ENCODE data around the gene MIS18BP1.
A peak's percentile ranks its signal among the peaks of the same experiment; 100 is the strongest.
"Not testable (repeated sequence)": the region's sequence is repeated elsewhere in the genome, so short reads cannot be mapped to it uniquely, and the experiment has no call there.

MIS18BP1 gene

DNA sequence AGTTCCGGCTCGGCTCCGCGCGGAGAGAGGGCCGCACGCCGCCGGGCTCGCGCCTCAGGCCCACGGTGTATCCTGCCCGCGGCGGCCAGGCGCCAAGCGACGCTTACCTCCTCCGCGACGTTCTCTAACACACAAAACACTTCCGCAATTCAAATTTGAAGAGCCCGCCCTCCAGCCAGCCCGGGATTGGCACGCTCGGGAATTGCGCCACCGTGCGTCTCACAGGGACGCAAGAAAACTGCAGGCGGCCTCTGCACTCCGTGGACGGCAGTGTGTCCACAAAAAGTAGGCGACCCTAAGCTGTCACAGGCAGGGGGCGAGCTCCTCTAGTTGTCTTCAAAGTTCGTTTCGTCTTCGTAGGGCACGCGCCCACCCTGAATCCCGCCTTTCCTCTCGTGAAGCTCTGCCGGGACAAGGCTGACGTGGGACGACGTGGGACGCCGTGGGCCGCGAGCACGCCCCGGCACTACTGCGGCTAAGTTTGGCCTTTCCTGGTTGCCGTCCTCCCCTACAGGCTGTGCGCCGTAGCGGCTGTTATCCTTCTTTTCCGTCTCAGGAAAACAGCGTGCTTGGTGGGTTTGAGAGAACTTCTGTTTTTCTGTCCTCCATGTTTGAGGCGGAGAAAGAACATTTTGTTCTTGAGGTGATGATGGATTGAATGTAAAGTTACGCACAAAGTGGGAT, at the start of gene MIS18BP1:
TSS of gene MIS18BP1 (minus strand) at position 133 of the 684 bp plus-strand sequence. CDS start 5,916 bp downstream, outside the sequence.
- peak; percentile 83 to 92 for DNase-seq (ENCODE audit: low read depth in 2 of 2)

DNA sequence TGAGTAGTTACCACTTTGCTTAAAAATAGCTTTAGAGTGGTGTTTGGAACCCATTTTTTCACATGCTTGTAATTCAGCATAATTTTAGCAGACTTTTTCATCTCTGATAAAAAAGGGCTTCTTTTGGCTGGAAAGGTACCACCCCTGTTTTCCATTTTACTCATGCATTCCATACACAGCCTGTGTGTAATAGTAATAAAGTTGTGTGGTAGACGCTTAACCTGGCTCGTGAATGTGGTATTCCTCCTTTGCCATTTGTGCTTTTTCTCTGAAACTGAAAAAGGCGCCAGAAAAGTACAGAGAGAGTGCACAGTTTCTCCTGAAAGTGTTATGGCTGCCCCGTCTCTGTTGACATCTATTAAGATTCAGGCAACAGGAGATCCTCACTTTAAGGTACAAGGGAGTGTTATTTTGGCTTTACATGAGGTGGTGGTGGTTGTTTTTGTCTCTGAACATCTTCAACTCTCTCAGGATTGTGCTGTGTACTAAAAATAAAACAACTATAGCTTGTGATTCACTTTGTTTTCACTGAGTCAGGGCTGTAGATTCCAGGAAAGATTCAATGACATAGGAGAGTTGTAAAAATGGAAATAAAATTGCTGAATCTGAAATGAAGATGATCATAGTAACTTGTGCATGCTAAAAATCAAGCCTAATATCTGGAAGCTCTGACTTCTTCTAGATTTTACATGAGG, 45.6 kb upstream of the MIS18BP1 start:
- no peak for DNase-seq (ENCODE audit: low read depth in 2 of 2)

DNA sequence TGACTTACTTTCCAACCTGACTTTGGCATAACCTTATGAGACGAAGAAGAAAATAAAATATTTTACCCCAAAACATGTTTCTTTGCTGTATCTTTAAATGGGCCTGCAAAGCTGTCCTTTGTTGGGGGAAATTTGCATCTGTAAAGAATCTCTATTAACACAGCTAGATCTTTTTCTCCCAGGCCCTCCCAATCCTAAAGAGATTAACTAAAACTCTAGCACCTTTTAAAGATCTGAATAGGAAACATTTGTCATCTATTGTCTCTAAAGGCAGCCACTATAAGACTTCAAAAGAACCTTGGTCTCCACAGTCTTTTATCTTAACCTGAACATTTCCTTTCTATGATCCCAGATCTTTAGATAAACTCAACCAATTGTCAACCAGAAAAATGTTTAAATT, 41.8 kb upstream of the MIS18BP1 start:
- DNase-seq (ENCODE audit: low read depth in 2 of 2): not testable (repeated sequence)

DNA sequence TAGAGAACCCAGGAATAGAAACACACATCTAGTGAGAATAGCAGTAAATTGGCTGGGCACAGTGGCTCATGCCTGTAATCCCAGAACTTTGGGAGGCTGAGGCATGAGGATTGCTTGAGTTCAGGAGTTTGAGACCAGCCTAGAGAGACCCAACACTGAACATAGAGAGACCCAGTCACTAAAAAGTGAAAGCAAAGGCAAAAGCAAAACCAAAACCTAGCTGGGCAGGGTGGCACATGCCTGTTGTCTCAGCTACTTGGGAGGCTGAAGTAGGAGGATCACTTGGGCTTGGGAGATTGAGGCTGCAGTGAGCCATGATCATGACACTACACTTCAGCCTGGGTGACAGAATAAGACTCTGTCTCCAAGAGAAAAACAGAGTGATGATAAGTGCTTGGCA, 37.5 kb upstream of the MIS18BP1 start:
- DNase-seq (ENCODE audit: low read depth in 2 of 2): no peak

DNA sequence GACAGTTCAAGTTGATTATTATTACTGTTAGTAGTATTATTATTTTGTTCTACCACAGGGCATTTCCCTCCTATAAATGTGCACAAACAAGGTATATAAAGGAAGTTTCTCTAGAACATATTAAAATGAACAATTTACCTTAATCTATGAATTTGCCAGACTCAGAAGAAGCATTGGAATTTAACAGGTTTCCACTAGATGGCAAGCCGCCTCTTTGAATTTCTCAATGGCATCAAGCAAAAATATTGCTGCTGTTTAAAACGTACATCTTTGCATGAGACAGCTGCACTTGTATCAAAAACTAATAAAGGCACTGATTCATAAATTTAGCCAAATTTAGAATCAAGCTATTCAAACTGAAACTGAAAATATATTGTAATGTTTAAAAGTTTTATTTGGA, 34.6 kb upstream of the MIS18BP1 start:
- DNase-seq (ENCODE audit: low read depth in 2 of 2): no peak

DNA sequence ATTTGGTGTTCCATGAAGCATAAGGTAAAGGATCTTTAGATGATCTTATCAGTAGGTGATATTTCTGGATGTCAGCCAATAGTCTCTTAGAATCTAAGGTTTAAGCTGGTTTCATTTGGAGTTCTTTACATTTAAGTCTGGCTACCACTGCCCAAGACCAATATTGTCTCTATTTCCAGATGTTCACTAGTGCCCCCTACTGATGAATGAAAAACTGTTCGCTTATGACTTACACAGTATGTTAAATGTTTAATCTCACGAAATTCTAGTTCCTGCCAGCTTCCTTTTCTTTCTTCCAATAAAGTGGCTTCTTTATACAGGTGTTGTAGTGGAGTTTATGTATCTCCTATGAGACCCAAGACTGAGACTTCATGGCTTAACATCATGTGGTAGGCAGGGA, 31.8 kb upstream of the MIS18BP1 start:
- no peak for DNase-seq (ENCODE audit: low read depth in 2 of 2)

DNA sequence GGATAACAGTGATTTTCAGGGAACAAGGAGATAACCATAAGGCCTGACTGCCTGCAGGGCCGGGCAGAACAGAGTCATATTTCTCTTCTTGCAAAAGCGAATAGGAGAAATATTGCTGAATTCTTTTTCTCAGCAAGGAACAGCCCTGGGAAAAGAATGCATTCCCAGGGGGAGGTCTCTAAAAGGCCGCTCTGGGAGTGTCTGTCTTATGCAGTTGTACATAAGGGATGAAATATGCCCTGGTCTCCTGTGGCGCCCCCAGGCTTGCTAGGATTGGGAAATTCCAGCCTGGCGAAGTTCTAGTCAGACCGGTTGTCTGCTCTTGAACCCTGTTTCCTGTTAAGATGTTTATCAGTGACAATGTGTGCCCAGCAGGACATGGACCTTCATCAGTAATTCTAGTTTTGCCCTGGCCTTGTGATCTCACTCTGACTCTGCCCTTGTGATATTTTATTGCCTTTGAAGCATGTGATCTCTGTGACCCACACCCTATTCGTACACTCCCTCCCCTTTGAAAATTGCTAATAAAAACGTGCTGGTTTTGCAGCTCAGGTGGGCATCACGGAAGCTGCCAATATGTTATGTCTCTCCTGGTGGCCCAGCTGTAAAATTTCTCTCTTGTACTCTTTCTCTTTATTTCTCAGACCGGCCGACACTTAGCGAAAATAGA, 28.9 kb upstream of the MIS18BP1 start:
- DNase-seq (ENCODE audit: low read depth in 2 of 2): not testable (repeated sequence)

DNA sequence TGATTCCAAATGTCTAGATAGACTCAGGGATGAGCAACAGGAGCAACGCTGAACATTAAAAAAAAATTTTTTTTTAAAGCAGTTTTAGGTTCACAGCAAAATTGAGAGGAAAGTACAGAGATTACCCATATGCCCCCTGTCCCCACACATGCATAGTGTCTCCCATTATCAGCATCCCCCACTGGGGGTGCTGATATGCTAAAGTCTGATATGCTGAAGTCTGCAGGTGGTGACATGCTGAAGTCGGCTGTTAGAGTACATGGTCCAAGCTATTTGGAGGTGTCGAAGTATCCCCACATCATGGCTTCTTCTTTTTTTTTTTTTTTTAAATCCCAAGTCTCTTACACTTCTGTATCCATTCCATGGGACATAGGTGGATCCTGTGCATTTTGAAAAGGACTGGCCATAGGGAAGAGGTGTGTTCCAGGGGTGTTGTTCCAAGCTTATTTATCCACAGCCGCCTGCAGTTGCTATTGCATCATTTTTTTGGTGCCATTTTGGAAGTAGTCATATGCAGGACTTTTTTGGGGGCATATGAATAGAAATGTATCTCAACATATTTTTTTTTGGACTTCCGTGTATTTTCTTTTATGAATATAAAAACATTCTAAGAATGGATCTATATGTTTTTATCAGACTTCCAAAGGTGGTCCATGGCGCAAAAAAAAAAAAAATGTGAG, 19.0 kb upstream of the MIS18BP1 start:
- no peak for DNase-seq (ENCODE audit: low read depth in 2 of 2)

DNA sequence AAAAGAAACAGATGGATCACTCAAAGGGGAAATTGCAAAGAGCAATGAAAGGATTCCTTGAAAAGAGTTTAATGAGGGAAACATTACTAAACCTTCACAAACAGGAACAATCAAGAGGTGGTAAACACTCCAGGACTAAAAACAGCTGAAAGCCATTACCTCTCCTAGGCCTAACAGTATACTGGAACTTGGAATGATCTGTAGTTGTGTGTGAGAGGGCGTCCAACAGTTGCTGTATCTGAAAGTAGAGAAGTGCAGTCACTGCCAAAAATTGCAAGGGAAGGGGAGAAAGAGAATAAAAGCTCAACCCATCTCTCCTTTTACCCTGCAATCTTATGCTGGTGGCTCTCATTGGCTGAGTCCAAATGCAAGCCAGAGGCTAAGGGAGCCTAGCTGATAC, 17.0 kb upstream of the MIS18BP1 start:
- no peak for DNase-seq (ENCODE audit: low read depth in 2 of 2)

DNA sequence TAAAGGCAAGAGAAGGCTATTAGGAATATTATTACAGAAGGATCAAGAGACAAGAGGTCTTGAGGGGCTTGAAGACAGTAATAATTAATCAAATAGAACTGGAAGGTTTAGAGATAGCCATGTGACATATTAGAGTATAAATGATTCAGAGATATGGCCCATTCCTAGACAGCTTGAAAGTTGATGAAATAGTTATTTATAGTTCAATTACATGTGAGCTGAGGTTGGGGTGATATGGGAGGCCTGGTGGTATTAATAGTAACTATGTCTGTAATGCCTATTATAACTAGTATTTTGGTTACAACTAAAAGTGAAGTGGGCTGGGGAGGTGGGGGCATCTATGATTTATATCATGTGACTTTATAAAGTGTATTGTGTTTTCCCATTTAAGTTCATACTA, 14.1 kb upstream of the MIS18BP1 start:
- DNase-seq (ENCODE audit: low read depth in 2 of 2): no peak

DNA sequence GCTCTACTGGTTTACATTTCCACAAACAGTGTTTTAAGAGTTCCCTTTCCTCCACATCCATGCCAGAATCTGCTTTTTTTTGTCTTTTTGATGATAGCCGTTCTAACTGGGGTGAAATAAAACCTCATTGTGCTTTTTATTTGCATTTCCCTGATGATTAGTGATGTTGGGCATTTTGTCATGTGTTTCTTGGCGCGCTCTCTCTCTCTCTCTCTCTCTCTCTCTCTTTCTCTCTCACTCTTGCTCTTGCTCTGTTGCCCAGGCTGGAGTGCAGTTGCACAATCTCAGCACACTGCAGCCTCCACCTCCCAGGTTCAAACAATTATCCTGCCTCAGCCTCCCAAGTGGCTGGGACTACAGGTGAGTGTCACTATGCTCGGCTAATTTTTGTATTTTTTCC, 9.6 kb upstream of the MIS18BP1 start:
- no peak for DNase-seq (ENCODE audit: low read depth in 2 of 2)

DNA sequence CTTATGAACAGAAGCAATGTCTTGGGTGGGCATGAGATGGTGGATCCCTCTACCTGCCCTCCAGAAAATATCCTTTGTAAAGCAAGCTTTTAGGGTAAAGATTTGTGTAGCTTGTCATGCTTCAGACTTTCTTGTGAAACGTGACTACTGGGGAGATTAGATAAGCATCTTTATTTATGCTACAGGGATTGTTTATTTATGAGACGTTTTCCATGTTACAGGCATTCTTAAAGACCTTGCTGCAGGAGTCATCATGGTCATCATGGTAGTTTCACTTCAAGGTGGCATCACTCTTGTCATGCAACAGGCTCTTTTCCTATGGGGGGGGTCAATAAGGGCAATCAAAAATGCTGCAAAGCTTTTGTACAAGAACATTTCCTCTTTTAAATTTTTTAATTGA, 8.2 kb upstream of the MIS18BP1 start:
- no peak for DNase-seq (ENCODE audit: low read depth in 2 of 2)

DNA sequence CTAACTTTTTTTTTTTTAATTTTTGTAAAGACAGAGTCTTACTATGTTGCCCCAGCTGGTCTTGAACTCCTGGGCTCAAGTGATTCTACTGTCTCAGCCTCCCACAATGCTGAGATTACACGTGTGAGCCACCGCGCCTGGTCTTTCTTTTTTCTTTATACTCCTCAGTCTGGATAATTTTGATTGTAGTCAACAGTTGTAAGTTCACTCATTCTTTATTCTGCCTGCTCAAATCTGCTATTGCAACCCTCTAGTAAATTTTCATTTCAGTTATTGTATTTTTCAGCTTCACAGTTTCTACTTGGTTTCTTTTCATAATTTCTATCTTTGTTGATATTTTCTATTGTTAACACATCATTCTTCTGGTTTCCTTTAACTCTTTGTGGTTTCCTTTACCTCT, 5.8 kb upstream of the MIS18BP1 start:
- no peak for DNase-seq (ENCODE audit: low read depth in 2 of 2)

DNA sequence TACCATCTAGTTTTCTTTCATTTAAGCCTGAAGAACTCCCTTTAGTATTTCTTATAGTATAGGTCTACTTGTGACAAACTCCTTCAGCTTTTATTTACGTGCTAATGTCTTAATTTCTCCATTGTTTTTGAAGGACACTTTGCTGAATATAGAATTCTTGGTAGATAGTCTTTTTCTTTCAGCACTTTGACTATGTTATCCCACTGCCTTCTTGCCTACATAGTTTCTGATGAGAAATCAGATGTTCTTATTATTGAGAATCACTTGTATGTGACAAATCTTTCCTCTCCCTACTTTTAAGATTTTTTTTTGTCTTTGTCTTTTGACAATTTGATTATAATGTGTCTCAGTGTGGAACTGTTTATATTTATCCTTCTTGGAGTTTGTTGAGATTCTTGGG, 5.1 kb upstream of the MIS18BP1 start:
- no peak for DNase-seq (ENCODE audit: low read depth in 2 of 2)

DNA sequence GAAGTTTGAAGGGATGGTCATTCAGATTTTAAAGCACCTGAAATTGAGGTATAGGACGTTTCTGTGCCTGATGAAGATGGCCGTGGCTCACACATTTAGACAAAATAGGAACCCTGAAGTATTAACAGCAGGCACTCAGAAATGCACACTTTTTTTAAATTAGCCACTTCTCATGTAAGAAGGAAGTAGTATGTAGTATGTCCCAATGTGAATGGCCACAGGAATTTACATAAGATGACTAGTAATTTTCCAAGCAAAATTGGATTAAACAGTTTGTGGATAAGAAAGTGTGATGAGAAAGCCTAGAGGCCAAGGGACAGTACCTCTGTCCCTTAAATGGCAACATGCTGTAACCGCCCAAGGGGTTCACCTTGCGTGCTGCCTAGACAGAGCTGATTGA, 1.8 kb upstream of the MIS18BP1 start:
- DNase-seq (ENCODE audit: low read depth in 2 of 2): no peak

DNA sequence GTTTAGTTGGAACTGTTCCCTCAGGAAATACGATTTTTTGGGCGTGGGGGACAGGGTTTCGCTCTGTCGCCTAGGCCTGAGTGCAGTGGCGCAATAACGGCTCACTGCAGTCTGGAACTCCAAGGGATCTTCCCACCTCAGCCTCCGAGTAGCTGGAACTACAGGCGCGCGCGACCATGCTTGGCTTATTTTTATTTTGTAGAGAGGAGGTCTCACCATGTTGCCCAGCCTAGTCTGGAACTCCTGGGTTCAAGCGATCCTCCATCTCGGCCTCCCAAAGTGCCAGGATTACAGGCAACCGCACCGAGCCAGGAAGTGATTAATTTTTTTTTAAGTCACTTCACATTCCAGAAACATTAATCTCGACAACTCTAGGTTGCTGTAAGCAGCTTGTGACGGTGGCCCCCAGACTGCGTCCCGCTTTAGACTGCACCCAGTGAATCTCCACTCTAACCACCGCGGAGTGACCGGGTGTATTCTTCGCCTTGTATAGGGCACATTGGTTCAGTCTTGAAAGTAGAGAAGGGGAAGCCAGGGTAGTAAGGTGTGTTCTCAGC, 830 bp upstream of the MIS18BP1 start:
- no peak for DNase-seq (ENCODE audit: low read depth in 2 of 2)

DNA sequence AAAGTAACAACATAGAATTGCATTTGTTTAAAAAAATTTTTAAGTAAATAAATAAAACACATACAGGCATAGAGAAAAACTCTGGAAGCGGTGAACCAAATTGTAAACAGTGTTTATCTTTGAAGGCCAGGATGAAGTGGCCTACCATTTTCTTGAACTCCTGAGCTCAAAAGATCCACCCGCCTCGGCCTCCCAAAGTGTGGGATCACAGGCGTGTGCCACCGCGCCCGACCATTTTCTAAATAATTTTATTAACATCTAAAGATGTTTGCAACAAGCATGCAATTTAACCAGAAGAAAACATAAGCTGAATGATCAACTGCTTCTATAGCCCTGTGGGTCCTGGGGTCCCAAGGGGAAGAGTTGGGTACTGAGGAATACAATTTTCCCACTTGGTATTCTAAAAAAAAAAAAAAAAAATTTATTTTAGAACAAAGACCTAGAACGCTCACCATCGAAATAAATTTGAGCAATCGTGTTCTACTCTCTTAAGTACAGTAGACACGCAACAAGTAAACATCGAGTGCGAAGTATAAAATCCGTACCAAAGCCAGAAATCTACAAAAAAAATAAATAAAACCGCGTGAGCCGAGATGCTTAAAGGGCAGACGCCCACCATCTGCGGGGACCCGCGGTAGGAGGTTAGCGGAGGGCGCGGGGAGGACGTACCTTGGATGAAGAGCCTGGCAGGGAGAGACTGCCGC, 484 bp downstream of the MIS18BP1 start:
- peak in 1 of 2 donors; percentile 9 for DNase-seq (ENCODE audit: low read depth in 2 of 2)

DNA sequence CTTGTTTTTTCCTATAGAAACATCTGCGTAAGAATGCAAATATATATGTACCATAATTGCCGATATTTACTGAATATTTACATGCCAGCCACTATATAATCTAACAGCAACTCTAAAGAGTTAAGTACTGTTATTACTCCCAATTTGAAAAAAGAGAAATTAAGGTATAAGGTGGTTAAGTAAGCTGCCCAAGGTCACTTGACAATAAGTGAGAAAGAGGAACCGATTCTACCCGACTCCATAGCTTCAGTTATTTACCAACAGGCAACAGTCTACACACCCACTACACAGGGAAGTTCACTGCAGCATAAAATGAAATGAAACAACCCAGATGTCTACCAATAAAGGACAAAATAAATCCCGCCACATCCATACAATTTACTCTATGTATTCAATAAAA, 1.1 kb downstream of the MIS18BP1 start:
- DNase-seq (ENCODE audit: low read depth in 2 of 2): no peak

DNA sequence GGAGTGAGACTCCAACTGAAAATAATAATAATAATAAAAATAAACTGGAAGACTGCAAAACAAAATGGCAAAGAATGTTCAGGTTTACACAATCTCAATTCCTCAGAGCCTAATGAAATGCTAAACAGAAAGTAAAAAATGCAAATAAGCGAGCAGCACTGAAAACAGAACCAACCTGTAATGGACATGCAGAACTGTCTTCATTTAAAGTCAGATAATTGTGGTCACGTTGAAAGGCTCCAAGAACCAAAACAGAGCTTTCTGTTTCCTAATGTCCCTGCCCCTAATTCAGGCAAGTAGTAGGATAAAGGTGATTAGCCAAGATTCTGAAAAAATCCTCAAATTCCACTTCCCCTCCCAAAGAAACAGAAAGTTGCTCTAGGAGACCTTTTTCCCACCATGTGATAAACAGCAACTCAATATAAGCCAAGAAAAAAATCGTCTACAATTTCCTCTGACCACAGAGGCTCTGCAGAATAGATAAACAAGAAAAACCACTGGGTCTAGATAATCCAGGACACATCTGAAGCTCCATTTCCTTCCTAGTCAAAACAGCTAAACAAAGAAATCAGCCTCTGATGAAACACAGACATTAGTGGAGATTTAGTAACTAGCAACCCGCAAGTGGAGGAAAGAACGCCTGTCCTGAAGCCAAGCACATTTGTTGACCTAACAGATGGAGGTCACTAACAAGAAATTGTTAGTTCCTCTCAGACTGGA, 3.0 kb downstream of the MIS18BP1 start:
- DNase-seq (ENCODE audit: low read depth in 2 of 2): no peak

DNA sequence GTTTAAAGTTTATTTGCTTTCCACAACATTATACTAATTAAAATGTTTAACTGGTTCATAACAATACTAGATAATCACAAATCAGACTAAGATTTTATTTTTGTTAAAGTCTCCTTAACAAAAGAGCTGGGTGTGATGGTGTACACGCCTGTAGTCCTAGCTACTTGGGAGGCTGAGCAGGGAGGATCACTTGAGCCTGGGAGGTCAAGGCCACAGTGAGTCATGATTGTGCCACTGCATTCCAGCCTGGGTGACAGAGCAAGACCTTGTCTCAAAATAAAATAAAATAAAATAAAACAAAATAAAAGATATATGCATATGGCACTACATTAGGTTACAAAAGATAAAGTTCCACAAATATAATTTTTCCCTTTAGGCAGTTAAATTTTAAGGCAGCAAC, 5.6 kb downstream of the MIS18BP1 start:
- no peak for DNase-seq (ENCODE audit: low read depth in 2 of 2)

DNA sequence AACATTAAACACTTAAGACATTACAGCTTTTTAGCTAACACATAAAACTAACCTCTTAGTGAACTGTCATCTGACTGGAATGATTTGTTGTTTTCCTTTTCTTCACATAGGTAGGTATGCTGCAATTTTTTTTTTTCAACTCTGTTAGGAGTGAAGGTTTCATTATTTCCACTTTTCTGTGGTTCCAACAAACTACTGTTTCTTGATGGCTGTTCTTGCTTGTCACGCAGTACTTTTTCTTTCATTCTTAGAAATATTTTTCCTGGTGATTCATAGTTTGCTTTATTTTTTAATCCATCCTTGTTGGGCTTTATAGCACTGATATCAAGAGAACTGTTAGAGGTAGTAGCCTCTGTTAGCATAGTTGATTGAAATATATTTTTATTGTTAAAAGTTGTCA, 6.3 kb downstream of the MIS18BP1 start:
- DNase-seq (ENCODE audit: low read depth in 2 of 2): no peak

Measured in stimulated activated CD4-positive, alpha-beta T cell treated with anti-CD3 and anti-CD28 coated beads, Interleukin-4, amount 100 ng/mL, for 48 hours (primary cell).